HepG2 (cell line): ENCODE data around the gene C20orf204. TPM values are rescaled to one million over a fixed set of nuclear protein-coding genes. Genes with fewer than 3 reads are reported as not detected.

Experiments used
- CERS6 ChIP-seq: sonication (generic); formaldehyde crosslinking; IDR thresholded peaks from 2 replicates; pipeline ENCODE4 v1.5.0; 2020; ENCODE audit warnings: missing genetic modification reagents
- FOXJ3 ChIP-seq: sonication (generic); formaldehyde crosslinking; IDR thresholded peaks from 2 replicates; pipeline ENCODE4 v1.4.0; 2020; ENCODE audit warnings: missing genetic modification reagents, mild to moderate bottlenecking, borderline replicate concordance
- JARID2 ChIP-seq: sonication (generic); formaldehyde crosslinking; IDR thresholded peaks from 2 replicates; pipeline ENCODE4 v1.8.1; 2023; ENCODE audit warnings: missing genetic modification reagents, inconsistent platforms; ENCODE audit not compliant: insufficient replicate concordance
- KDM5B ChIP-seq: sonication (generic); formaldehyde crosslinking; IDR thresholded peaks from 2 replicates; pipeline ENCODE4 v1.4.0; 2020; ENCODE audit warnings: missing genetic modification reagents, mild to moderate bottlenecking, borderline replicate concordance
- MED8 ChIP-seq: sonication (generic); formaldehyde crosslinking; IDR thresholded peaks from 2 replicates; pipeline ENCODE4 v1.8.1; 2023; ENCODE audit warnings: mild to moderate bottlenecking, missing genetic modification reagents; ENCODE audit not compliant: insufficient replicate concordance
- NFKBIZ ChIP-seq: IDR thresholded peaks from 2 replicates; pipeline ENCODE4 v1.6.1; 2018; ENCODE audit warnings: missing genetic modification reagents, missing compliant biosample characterization
- NRL ChIP-seq: sonication (generic); formaldehyde crosslinking; IDR thresholded peaks from 2 replicates; pipeline ENCODE4 v1.5.0; 2020; ENCODE audit warnings: missing genetic modification reagents, mild to moderate bottlenecking, moderate library complexity, borderline replicate concordance
- POGZ ChIP-seq: sonication (generic); formaldehyde crosslinking; IDR thresholded peaks from 2 replicates; pipeline ENCODE4 v1.4.0; 2020; ENCODE audit warnings: mild to moderate bottlenecking, missing genetic modification reagents
- RBFOX2 ChIP-seq: fragments of 200-400 bp; formaldehyde crosslinking; IDR thresholded peaks from 2 replicates; pipeline ENCODE4 v1.6.1; 2017; ENCODE audit warnings: low read depth, mild to moderate bottlenecking, low read length
- SNAPC2 ChIP-seq: sonication (generic); formaldehyde crosslinking; IDR thresholded peaks from 2 replicates; pipeline ENCODE4 v1.8.1; 2022; ENCODE audit warnings: mild to moderate bottlenecking, missing genetic modification reagents
- THAP7 ChIP-seq: sonication (generic); formaldehyde crosslinking; IDR thresholded peaks from 2 replicates; pipeline ENCODE4 v1.8.1; 2023; ENCODE audit warnings: mild to moderate bottlenecking, missing genetic modification reagents
- USF2 ChIP-seq, 2 experiments: sonication (generic) in 1 of 2; formaldehyde crosslinking in 1 of 2; IDR thresholded peaks; 2 replicates each; pipeline versions ENCODE4 v1.5.1 to v1.6.1; 2011 to 2020; ENCODE audit warnings: borderline replicate concordance in 1 of 2, low read depth in 1 of 2, low read length in 1 of 2, mild to moderate bottlenecking in 1 of 2, missing genetic modification reagents in 1 of 2, moderate library complexity in 1 of 2
- ZNF530 ChIP-seq: sonication (generic); formaldehyde crosslinking; IDR thresholded peaks from 2 replicates; pipeline ENCODE4 v1.5.0; 2020; ENCODE audit warnings: low read depth, mild to moderate bottlenecking, missing genetic modification reagents
- ZNF841 ChIP-seq: sonication (generic); formaldehyde crosslinking; IDR thresholded peaks from 2 replicates; pipeline ENCODE4 v1.8.1; 2023; ENCODE audit warnings: missing genetic modification reagents, borderline replicate concordance
- polyA plus RNA-seq, 8 experiments: library from polyadenylated mRNA; depleted of rRNA in 3 of 8; stranded (reverse) in 7 of 8; unstranded in 1 of 8; fragments of >200 nt; fragmentation: Illumina TruSeq in 4 of 8; extraction: Trizol in 4 of 8; gene quantifications; 2 replicates each; pipeline versions ENCODE4 v1.2.1 to v1.2.3, GENCODE V29; 2011 to 2016; ENCODE audit warnings: low read depth in 4 of 8, missing spikeins in 1 of 8, mixed read lengths in 1 of 8; ENCODE audit not compliant: insufficient read depth in 1 of 8
- total RNA-seq, 5 experiments: library from RNA; depleted of rRNA; stranded (reverse); fragments of >200 nt; fragmentation: Illumina TruSeq; extraction: Trizol; gene quantifications; 2 replicates each; pipeline ENCODE4 v1.2.3, GENCODE V29; 2016; ENCODE audit warnings: low read depth in 1 of 5
- TF ChIP-seq, protein P1 (sequence below): sonication (generic); formaldehyde crosslinking; IDR thresholded peaks from 2 replicates; pipeline ENCODE4 v1.4.0; 2020; ENCODE audit warnings: mild to moderate bottlenecking, missing genetic modification reagents
- TF ChIP-seq, protein P2 (sequence below): sonication (generic); formaldehyde crosslinking; IDR thresholded peaks from 2 replicates; pipeline ENCODE4 v1.4.0; 2020; ENCODE audit warnings: mild to moderate bottlenecking, missing genetic modification reagents

The C20orf204 gene
- total and polyA plus RNA-seq, 2 of the 13 experiments (the other 11 are each of a cell fraction or from before 2014, with no cell fraction given), result 22.1 to 80.0 TPM

DNA sequence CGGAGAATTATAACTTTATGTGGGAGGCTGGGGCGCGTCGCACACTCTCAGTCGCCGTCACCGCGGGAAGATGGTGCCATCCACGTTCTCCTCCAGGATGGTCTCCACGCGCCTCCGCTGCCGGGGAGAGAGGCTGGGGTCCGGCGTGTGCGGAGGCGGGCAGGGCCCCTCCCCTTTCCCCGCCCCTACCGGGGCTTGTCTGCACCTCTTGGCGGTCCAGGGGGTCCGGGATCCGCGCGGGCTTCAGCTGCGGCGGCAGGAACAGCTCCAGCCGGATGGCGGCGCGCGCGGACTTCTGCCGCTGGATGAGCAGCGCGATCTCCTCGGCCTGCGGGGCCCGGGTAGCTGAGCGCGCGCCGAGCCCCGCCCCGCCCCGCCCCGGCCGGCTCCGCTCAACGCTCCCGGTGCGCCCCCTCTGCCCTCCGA is 47.4 kb downstream of the C20orf204 start (continued):
- TF ChIP-seq CERS6 (CRISPR knock-in tag) (no peak), SNAPC2 (CRISPR knock-in tag) (no peak), FOXJ3 (CRISPR knock-in tag) (no peak), KDM5B (CRISPR knock-in tag) (peak; percentile 65; the same call in 1 of the 2 replicates), POGZ (CRISPR knock-in tag) (peak; percentile 35; the same call in 1 of the 2 replicates), JARID2 (no peak), RBFOX2 (no peak), USF2 (IDR thresholded peaks at IDR 0.05; ENCODE audit: low read depth, low read length) (no peak), USF2 (CRISPR knock-in tag; IDR thresholded peaks at IDR 0.05; ENCODE audit: borderline replicate concordance) (no peak), MED8 (CRISPR knock-in tag) (no peak), THAP7 (CRISPR knock-in tag) (peak; percentile 69; the same call in 1 of the 2 replicates), ZNF841 (CRISPR knock-in tag) (no peak), NRL (CRISPR knock-in tag) (peak; percentile 83; the same call in 1 of the 2 replicates), NFKBIZ (CRISPR knock-in tag) (peak; percentile 45; the same call in 1 of the 2 replicates), ZNF530 (CRISPR knock-in tag) (no peak)
- TF ChIP-seq, protein P1, sequence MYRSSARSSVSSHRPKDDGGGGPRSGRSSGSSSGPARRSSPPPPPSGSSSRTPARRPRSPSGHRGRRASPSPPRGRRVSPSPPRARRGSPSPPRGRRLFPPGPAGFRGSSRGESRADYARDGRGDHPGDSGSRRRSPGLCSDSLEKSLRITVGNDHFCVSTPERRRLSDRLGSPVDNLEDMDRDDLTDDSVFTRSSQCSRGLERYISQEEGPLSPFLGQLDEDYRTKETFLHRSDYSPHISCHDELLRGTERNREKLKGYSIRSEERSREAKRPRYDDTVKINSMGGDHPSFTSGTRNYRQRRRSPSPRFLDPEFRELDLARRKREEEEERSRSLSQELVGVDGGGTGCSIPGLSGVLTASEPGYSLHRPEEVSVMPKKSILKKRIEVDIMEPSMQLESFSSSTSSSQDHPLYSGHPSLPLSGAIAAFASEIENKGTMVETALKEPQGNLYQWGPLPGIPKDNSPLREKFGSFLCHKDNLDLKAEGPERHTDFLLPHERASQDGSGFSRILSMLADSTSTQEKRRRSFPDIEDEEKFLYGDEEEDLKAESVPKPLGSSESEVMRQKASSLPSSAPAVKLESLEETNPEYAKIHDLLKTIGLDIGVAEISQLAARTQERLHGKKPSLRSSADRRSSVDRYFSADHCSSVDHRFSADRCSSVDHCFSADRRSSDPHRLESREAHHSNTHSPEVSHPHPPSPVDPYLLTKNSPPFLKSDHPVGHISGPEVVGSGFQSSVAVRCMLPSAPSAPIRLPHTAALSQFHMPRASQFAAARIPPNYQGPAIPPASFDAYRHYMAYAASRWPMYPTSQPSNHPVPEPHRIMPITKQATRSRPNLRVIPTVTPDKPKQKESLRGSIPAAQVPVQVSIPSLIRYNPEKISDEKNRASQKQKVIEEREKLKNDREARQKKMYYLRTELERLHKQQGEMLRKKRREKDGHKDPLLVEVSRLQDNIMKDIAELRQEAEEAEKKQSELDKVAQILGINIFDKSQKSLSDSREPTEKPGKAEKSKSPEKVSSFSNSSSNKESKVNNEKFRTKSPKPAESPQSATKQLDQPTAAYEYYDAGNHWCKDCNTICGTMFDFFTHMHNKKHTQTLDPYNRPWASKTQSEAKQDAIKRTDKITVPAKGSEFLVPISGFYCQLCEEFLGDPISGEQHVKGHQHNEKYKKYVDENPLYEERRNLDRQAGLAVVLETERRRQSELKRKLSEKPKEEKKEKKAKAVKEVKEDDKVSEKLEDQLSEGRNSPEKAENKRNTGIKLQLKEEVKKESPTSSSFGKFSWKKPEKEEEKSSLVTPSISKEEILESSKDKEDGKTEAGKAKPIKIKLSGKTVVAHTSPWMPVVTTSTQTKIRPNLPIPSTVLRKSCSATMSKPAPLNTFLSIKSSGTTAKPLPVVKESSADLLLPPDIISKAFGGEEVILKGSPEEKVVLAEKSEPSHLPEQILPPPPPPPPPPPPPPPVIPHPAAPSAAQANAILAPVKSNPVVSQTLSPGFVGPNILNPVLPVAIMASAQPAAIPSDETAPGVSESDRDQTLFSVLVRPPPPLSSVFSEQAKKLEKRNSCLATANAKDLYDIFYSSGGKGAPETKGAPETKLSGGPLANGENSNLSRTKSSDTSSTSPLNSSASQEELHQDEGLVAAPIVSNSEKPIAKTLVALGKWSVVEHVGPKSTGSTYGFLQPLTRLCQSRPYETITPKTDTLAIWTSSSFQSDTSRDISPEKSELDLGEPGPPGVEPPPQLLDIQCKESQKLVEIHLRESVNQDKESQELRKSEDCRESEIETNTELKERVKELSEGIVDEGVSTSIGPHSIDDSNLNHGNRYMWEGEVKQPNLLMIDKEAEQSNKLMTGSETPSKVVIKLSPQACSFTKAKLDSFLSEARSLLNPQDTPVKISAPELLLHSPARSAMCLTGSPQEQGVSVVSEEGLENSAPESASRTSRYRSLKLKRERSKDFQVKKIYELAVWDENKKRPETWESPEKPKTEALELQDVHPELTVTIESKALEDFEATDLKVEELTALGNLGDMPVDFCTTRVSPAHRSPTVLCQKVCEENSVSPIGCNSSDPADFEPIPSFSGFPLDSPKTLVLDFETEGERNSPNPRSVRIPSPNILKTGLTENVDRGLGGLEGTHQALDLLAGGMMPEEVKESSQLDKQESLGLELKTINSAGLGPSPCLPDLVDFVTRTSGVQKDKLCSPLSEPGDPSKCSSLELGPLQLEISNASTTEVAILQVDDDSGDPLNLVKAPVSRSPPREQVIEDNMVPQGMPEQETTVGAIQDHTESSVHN, result no peak
- TF ChIP-seq, protein P2, sequence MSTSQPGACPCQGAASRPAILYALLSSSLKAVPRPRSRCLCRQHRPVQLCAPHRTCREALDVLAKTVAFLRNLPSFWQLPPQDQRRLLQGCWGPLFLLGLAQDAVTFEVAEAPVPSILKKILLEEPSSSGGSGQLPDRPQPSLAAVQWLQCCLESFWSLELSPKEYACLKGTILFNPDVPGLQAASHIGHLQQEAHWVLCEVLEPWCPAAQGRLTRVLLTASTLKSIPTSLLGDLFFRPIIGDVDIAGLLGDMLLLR (CRISPR knock-in tag), result peak; percentile 73; the same call in 1 of the 2 replicates
